ACHN (cell line): ENCODE measurements around the gene MTARC1.

Experiments
- DNase-seq: peaks from one replicate; pipeline ENCODE4 v3.0.0-alpha.2; 2015
- in situ Hi-C: cut with HindIII; loops from 2 replicates; pipeline ENCODE4 v1.10.0; 2017; ENCODE audit warnings: low sequenced_read_pairs, low pct_ligation_motif_present, low pct_unique_long_range_greater_than_20kb

MTARC1 gene

DNA sequence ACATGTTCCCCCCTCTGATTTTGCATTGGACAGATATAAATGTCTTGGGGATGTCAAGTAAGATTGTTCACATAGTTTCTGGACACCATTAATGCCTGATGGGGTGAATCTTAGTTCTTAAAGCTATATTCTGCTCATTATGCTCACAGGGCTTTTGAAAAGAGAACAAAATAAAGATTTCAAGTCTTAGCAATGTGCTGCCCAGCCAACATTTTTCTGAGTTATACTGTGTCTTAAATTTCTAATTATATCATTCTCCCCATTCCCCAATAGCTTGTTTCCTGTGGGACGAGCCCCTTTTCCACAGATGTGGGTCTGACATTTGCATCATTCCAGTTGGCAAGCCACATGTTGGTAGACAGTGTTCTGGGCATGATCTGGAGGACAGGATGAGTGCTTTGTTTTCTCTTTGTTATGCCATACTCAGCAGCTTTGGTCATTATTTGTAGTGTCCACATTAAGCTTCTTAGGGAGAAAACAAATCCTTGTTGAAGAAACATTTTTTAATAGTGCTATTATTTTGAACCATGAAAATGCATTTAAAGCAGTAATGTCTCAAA, 32.8 kb downstream of the MTARC1 start:
- no peak for DNase-seq
- in situ Hi-C loops = no loop called here

DNA sequence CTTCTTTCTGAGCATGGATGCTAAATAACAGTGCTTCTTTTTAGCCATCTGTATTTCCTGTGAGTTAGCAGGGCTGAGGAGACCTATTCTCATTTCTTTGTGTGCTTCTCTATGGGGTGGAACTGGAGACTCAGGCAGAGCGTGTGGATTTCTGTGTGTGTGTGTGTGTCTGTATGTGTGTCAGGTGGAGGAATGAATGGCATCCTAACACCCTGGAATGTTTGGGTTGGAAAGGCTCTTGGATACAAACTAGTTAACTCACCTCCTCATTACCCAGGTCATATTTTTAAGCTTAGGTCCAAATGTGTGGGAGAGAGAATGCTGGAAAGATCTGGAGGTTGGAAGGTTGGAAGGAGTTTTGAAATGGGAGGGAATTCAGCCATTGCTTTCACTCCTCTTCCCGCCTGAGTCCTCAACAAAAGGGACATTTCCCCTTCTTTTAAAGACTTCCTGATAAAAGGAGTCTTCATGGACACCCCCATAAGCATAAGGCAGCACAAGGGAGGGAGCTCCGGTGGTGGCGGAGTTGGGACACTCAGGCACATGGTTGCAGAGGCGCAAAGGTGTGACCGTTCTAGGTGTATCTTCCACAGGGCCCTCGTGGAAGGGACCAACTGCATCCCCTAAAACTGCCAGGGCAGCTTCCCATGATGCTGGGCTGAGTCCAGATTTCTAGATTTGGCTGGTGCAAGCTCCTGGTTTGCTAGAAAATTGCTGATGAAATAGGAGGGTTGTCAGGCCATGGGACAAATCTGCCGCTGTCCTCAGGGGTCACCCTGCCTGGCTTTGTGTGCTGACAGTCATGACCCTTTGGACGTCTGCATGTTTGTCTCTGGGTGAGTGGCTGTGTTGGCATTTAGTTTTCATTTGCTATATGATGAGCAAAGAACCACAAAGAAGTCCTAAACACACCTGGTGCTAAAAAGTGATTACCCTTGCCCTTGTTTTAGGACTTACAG, 37.6 kb downstream of the MTARC1 start:
- DNase-seq = no peak
- in situ Hi-C loops = no loop called here

DNA sequence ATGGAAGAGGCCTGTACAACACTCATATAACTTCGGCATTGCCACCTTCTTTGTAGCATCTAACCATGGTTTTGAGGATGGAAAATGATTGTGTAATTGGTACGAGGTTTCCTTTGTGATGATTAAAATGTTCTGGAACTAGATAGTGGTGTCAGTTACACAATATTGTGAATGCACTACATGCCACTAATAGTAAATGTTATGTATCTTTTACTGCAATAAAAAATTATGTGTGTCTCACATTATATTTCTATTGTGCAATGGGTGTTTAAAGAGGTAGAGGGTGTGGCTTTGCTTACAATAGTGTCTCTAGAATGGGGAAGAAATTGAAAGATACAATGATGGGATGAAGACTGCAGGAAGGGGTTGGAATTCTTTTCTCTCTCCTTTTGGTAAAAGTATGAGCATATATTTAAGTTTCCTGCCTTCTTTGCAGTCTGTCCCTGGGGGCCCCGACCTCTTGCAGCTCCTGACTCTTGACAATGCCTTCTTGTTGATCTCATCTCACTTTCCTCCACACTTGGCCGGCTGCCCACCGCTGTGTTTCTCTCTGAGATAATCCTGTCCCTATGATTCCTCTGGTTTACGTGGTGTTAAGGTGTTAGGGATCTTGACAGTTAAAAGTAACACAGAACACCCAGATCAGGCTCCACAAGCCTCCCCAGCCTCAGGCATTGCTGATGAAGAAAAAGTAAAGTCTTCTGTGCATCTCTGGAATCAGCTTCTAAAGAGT, 39.3 kb downstream of the MTARC1 start:
- in situ Hi-C loops = no loop called here

GRCh38 chr1:220826729-220827128, 40.0 kb downstream of the MTARC1 start:
- no peak for DNase-seq
- in situ Hi-C loops = no loop called here

More for the DNA sequence above, 39.3 kb downstream of the MTARC1 start:
- no peak for DNase-seq

DNA sequence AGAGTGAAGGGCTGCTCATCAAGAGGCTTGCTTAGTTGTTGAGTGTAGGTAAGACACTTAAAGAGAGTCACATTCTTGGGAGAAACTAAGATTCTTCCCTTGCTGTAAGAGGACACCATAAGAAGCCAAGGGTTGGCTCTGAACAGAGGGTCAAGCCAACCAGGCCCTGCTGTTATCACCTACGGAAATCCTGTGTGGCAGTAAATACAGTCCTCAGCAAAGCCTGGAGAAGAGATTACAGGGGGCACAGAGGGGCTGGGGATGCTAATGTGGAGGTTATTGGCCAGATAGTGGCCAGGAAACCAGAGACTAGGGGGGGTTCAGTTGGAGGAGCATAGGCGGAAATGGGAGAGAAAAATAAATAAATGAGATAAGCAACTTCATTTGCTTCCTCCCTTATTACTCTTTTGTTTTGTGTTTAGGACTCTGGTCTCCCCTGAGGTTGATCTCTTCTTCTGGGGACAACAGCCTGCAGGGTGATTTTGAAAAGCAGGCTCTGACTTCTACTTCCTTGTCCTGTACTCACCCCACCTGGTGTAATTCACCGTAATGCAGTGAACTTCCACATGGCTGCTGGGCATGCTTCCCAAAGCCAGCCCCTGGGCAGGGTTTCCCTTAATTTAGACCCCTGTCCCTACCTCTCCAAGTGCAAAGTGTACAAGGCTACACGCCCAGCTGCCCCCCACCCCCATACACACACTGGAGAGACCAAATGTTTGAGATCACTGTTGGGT, 40.9 kb downstream of the MTARC1 start:
- in situ Hi-C loops = no loop called here
- DNase-seq = no peak

- no peak for DNase-seq
- in situ Hi-C loops = no loop called here
Measured at GRCh38 chr1:220828179-220828490, 41.4 kb downstream of the MTARC1 start.

DNA sequence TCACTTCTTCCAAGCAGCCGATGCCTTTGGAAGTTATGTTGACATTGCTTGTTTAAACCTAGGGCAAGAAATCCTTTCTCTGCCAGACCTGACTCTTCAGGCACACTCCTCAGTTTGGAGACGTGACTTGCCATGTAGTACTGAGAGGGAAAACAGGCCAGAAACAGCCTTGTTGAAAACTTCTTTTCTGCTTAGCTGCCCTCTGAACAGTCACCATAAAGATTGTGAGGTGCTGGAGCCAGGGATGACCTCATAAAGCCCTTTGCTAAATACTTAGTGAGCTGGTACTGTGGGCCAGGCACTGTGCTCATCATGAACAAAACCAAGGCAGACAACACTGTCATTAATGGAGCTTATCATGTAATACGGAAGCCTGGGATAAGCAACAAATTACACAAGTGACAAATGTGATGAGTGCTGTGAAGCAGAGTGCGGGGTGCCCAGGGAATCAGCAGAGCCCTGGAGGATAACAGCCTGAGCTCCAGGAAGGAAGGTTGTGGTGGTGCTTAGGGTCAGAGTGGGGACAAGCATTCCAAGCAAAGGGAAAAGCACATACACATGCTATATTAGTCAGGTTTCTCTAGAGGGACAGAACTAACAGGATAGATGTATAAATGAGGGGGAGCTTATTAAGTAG, 42.4 kb downstream of the MTARC1 start:
- no peak for DNase-seq
- in situ Hi-C loops = no loop called here

DNA sequence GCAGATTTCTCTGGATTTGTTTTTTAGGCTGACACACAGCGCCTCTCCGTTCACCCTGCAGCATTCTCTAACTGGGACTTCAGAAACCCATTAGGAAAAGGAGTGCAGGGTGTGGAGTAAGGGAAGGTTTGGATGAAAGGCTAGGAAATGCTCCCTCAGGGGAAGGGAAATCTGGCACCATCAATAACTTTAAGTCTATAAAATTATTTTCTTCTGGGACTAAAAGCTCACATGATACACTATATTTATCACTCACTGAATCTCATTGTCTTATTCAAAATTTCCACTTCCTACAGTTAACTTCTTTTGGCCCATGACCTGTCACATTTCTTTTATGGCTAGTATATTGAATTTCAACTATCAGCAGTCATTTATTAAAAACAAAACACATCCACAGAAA, 46.7 kb downstream of the MTARC1 start:
- DNase-seq = no peak
- in situ Hi-C loops = no loop called here

- in situ Hi-C loops = no loop called here
Measured at GRCh38 chr1:220834155-220834870, 47.6 kb downstream of the MTARC1 start.

More at GRCh38 chr1:220834155-220834870, 47.6 kb downstream of the MTARC1 start:
- no peak for DNase-seq
